Lower leg skin (tissue), 4 donors: Measurements from ENCODE around the gene INSYN1. TPM values are rescaled to one million over a fixed set of nuclear protein-coding genes. Genes with fewer than 3 reads are reported as not detected.
"Not testable (repeated sequence)": the region's sequence is repeated elsewhere in the genome, so short reads cannot be mapped to it uniquely, and the experiment has no call there.

Experiments used
- DNase-seq, 2 donors: peaks; one replicate each; pipeline ENCODE4 v3.0.0-alpha.2; 2019; ENCODE audit warnings: low spot score in 2 of 2
- H3K4me3 ChIP-seq: fragments of 200-600 bp; sonication (generic); 2 replicates; pipeline ENCODE4 v1.5.1; 2017; ENCODE audit warnings: mild to moderate bottlenecking, low read depth; ENCODE audit not compliant: poor library complexity, severe bottlenecking
- POLR2A ChIP-seq, 2 donors: fragments of 450-650 bp; IDR thresholded peaks; one replicate each; pipeline ENCODE4 v1.6.1; 2016 to 2017; ENCODE audit warnings: antibody characterized with exemption in 2 of 2, mild to moderate bottlenecking in 1 of 2, moderate library complexity in 1 of 2
- WGBS, 2 donors: methylation state at CpG; one replicate each; pipeline ENCODE4 v1.1.5; 2018; 5-methylcytosine and 5-hydroxymethylcytosine counted together
- intact Hi-C: fragments of 100-400 bp; cut with DNase I; formaldehyde crosslinking; loops from one replicate; pipeline ENCODE4 v1.15.0; 2023; ENCODE audit warnings: low total_unique reads
- total RNA-seq, 4 donors: library from RNA; depleted of rRNA; stranded (reverse); fragments of >200 nt; gene quantifications; one replicate each; pipeline ENCODE4 v1.1.0, GENCODE V29; 2016
- TF ChIP-seq, protein P1 (sequence below), 3 donors: fragments of 450-650 bp; IDR thresholded peaks; one replicate each; pipeline ENCODE4 v1.5.1; 2016; ENCODE audit warnings: antibody characterized with exemption in 3 of 3, mild to moderate bottlenecking in 3 of 3, moderate library complexity in 2 of 3

The INSYN1 gene
- total RNA-seq, 4 donors from 2014 or later = 30.9 to 50.7 (median 34.8) TPM

DNA sequence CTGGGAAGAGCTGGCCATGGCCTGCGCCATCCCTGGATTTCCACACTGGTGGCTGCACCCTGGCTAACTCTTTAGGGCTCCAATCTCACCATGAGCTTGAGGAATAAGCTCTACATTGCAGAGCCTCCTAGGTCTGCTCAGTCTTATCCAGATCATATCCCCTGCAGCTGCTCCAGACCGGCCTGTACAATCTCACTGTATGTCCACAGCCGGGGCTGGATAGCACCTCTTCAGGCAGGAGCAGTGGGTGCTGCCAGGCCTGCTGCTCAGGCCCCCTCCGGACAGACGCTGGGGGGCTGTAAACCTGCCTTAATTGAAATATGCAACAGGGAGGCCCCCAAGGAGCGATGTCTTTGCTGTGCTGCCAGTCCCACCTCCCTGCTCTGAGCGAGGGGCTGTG lies 15.6 kb downstream of the INSYN1 start:
- no peak for DNase-seq
- 76 to 85% methylated on average over 6 to 7 of the region's 7 CpGs for WGBS, 2 donors
- no peak overlapping the region for H3K4me3 ChIP-seq
- intact Hi-C loops = no loop called here
- TF ChIP-seq POLR2A (IDR thresholded peaks at IDR 0.05) = no peak
- TF ChIP-seq, protein P1, sequence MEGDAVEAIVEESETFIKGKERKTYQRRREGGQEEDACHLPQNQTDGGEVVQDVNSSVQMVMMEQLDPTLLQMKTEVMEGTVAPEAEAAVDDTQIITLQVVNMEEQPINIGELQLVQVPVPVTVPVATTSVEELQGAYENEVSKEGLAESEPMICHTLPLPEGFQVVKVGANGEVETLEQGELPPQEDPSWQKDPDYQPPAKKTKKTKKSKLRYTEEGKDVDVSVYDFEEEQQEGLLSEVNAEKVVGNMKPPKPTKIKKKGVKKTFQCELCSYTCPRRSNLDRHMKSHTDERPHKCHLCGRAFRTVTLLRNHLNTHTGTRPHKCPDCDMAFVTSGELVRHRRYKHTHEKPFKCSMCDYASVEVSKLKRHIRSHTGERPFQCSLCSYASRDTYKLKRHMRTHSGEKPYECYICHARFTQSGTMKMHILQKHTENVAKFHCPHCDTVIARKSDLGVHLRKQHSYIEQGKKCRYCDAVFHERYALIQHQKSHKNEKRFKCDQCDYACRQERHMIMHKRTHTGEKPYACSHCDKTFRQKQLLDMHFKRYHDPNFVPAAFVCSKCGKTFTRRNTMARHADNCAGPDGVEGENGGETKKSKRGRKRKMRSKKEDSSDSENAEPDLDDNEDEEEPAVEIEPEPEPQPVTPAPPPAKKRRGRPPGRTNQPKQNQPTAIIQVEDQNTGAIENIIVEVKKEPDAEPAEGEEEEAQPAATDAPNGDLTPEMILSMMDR (IDR thresholded peaks at IDR 0.05) = no peak

DNA sequence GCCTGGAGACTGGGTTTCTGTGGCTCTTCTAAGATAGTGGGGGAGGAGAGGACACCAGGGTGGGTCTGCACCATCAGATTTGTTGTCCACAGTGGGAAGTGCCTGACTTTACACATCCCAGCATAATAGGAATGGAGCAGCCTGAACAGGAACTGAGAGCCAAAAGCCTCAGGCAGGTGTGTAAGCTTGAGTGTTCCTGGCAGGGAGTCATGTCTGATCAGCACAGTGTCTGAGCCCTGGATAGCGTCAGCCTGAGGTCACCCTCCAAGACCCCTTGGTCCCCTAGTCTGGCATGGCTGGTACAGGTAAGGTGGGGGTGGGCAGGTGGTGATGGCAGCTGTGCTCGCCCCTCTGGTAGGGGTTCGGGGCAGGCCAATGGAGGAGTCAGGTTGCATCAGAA lies 20.2 kb downstream of the INSYN1 start:
- H3K4me3 ChIP-seq = no peak overlapping the region
- intact Hi-C loops = no loop called here
- WGBS, 2 donors = 29 to 44% methylated on average over 3 of the region's 3 CpGs
- DNase-seq = no peak
- TF ChIP-seq, protein P1 (IDR thresholded peaks at IDR 0.05) = no peak
- TF ChIP-seq POLR2A (IDR thresholded peaks at IDR 0.05) = no peak

DNA sequence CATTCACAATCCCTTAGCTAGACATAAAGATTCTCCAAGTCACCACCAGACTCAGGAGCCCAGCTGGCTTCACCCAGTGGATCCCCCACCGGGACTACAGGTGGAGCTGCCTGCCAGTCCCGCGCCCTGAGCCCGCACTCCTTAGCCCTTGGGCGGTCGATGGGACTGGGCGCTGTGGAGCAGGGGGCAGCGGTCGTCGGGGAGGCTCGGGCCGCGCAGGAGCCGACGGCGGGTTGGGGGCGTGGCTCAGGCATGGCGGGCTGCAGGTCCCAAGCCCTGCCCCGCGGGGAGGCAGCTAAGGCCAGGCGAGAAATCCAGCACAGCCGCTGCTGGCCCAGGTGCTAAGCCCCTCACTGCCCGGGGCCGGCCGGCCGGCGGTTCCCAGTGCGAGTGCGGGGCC lies 21.1 kb downstream of the INSYN1 start:
- intact Hi-C loops, H3K4me3 ChIP-seq, DNase-seq: not testable (repeated sequence)
- 85 to 96% methylated on average over 13 to 22 of the region's 29 CpGs for WGBS, 2 donors

DNA sequence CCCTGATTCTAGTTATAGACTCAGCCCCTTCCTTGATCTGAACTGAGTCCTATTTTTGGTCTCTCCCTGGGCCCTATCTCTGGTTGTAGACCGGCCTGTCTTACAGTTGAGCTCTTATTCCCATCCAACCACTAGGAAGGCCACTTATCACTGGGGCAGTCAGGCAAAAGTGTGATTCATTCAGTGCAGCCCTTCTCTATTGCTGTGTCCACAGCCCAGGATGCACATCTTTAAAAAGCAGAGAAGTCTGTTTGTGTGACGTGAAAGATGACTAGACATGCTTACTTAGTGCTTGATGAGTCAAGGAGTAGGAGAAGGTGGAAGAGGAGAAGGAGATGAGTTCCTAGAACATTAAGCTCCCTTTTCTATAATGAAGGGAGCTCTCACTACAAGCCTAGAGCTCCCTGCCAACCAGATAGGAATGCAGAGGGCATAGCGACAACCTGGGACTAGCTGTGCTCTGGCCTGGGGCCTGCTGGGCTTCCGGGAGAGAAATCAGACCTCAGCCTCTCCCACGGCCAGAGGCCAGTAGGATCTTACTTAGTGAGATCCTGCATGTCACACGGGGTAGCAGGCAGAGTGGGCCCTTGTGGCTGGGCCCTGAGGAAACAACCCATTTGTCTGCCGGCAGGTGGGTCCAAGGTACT lies 25.7 kb downstream of the INSYN1 start:
- intact Hi-C loops = no loop called here
- no peak for DNase-seq
- TF ChIP-seq POLR2A (IDR thresholded peaks at IDR 0.05) = no peak
- TF ChIP-seq, protein P1 (IDR thresholded peaks at IDR 0.05) = no peak
- WGBS, 2 donors = 82 to 90% methylated on average over 3 to 6 of the region's 7 CpGs
- H3K4me3 ChIP-seq = no peak overlapping the region

DNA sequence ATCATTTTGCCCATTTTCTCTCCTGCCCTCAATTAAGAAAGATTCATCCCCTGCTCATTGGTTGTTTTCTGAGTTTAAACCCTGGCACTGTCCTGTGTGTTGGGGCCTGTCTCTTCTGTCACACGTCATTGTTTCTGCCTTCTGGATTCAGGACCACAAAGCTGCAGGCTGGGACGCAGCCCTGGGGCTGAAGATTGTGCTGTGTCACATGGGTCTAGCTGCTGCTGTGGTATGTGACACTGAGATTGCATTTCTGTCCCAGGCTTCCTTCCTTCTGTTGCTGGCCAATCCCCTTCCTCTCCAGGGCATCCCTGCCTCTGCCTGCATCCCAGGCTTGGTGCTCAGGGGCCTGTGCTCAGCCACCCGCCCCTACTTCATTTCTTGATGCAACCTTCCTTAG lies 28.9 kb downstream of the INSYN1 start:
- no peak for TF ChIP-seq POLR2A (IDR thresholded peaks at IDR 0.05)
- TF ChIP-seq, protein P1 (IDR thresholded peaks at IDR 0.05) = no peak

DNA sequence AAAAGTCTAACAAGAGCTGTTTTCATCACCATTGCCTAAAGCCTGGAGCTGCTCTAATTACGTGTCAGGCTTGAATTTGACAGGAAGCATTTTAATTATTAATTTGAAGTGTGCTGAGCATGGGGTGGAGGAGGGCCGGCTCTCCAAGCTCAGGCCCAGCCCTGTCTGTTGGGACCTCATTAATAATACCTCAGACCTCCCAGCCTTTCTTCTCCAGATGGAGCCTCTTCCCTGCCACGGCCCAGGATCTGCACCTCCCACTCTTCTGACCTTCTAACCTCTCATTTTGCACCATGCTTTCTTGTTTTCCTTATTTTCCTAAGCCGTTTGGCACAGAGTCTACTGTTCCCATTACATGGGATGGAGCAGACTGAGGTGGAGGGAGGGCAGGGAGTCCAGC lies 30.0 kb downstream of the INSYN1 start:
- 47 to 59% methylated on average over 4 of the region's 4 CpGs for WGBS, 2 donors
- intact Hi-C loops = no loop called here
- no peak for DNase-seq
- TF ChIP-seq, protein P1 (IDR thresholded peaks at IDR 0.05) = no peak
- no peak for TF ChIP-seq POLR2A (IDR thresholded peaks at IDR 0.05)
- no peak overlapping the region for H3K4me3 ChIP-seq

More for the DNA sequence above, 28.9 kb downstream of the INSYN1 start:
- 71 to 78% methylated on average over 3 of the region's 3 CpGs for WGBS, 2 donors
- no peak for DNase-seq
- intact Hi-C loops = no loop called here
- H3K4me3 ChIP-seq = no peak overlapping the region
